Esophagus muscularis mucosa (tissue), 4 donors: ENCODE results near the gene THBS2.

ENCODE experiments used
- EP300 ChIP-seq: sonication (generic); formaldehyde crosslinking; IDR thresholded peaks from one replicate; pipeline ENCODE4 v1.6.1; 2017; ENCODE audit warnings: antibody characterized with exemption
- POLR2A ChIP-seq: fragments of 450-650 bp; IDR thresholded peaks from one replicate; pipeline ENCODE4 v1.6.1; 2017; ENCODE audit warnings: antibody characterized with exemption, moderate library complexity, mild to moderate bottlenecking, low read depth
- POLR2AphosphoS5 ChIP-seq, 2 donors: sonication (generic); formaldehyde crosslinking; IDR thresholded peaks; one replicate each; pipeline ENCODE4 v1.6.1; 2017; ENCODE audit warnings: antibody characterized with exemption in 2 of 2
- TF ChIP-seq, protein P1 (sequence below), 3 experiments: fragments of 200-600 bp in 2 of 3; fragments of 450-650 bp in 1 of 3; sonication (generic) in 2 of 3; IDR thresholded peaks; one replicate each; pipeline ENCODE4 v1.5.1; 2017 to 2019; ENCODE audit warnings: antibody characterized with exemption in 3 of 3, mild to moderate bottlenecking in 2 of 3, moderate library complexity in 1 of 3

GRCh38 chr6:169184419-169184818 is 69.2 kb downstream of the THBS2 start:
- TF ChIP-seq, protein P1, sequence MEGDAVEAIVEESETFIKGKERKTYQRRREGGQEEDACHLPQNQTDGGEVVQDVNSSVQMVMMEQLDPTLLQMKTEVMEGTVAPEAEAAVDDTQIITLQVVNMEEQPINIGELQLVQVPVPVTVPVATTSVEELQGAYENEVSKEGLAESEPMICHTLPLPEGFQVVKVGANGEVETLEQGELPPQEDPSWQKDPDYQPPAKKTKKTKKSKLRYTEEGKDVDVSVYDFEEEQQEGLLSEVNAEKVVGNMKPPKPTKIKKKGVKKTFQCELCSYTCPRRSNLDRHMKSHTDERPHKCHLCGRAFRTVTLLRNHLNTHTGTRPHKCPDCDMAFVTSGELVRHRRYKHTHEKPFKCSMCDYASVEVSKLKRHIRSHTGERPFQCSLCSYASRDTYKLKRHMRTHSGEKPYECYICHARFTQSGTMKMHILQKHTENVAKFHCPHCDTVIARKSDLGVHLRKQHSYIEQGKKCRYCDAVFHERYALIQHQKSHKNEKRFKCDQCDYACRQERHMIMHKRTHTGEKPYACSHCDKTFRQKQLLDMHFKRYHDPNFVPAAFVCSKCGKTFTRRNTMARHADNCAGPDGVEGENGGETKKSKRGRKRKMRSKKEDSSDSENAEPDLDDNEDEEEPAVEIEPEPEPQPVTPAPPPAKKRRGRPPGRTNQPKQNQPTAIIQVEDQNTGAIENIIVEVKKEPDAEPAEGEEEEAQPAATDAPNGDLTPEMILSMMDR (IDR thresholded peaks at IDR 0.05): no peak
- TF ChIP-seq POLR2A (no peak), EP300 (no peak), POLR2AphosphoS5 (IDR thresholded peaks at IDR 0.05) (no peak)
